Tibial nerve (tissue), 4 donors: Measurements from ENCODE around the gene ADAM15.

Source experiments
- CTCF ChIP-seq, 5 experiments: fragments of 200-600 bp in 3 of 5; fragments of 450-650 bp in 2 of 5; sonication (generic) in 3 of 5; IDR thresholded peaks; one replicate each; pipeline ENCODE4 v1.5.1; 2016 to 2019; ENCODE audit warnings: antibody characterized with exemption in 5 of 5, mild to moderate bottlenecking in 3 of 5, moderate library complexity in 2 of 5
- EP300 ChIP-seq, 2 donors: sonication (generic); formaldehyde crosslinking; IDR thresholded peaks; one replicate each; pipeline ENCODE4 v1.6.1; 2017; ENCODE audit warnings: antibody characterized with exemption in 2 of 2, mild to moderate bottlenecking in 1 of 2
- POLR2A ChIP-seq, 2 donors: fragments of 450-650 bp; IDR thresholded peaks; one replicate each; pipeline ENCODE4 v1.6.1; 2017; ENCODE audit warnings: antibody characterized with exemption in 2 of 2, mild to moderate bottlenecking in 2 of 2, moderate library complexity in 2 of 2

DNA sequence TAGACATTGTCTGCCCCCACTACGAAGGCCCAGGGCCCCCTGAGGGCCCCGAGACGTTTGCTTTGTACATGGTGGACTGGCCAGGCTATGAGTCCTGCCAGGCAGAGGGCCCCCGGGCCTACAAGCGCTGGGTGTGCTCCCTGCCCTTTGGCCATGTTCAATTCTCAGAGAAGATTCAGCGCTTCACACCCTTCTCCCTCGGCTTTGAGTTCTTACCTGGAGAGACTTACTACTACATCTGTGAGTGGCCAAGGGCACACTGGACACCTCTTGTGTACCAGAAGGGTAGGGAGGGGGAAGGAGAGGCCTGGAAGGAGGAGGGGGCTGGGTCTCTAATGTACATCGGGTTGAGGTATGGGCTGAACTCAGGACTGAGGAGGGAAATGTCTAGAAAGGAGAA, 15.7 kb downstream of the ADAM15 start:
- TF ChIP-seq CTCF (IDR thresholded peaks at IDR 0.05) (no peak), EP300 (IDR thresholded peaks at IDR 0.05) (no peak), POLR2A (IDR thresholded peaks at IDR 0.05) (no peak)
